DMS53 (cell line): ENCODE data around the gene LRIG2.
"Not testable (repeated sequence)": the region's sequence is repeated elsewhere in the genome, so short reads cannot be mapped to it uniquely, and the experiment has no call there.

ENCODE experiments used
- DNase-seq: peaks from one replicate; lab custom pipeline; 2025; lab: John Stamatoyannopoulos, UW

Gene LRIG2

DNA sequence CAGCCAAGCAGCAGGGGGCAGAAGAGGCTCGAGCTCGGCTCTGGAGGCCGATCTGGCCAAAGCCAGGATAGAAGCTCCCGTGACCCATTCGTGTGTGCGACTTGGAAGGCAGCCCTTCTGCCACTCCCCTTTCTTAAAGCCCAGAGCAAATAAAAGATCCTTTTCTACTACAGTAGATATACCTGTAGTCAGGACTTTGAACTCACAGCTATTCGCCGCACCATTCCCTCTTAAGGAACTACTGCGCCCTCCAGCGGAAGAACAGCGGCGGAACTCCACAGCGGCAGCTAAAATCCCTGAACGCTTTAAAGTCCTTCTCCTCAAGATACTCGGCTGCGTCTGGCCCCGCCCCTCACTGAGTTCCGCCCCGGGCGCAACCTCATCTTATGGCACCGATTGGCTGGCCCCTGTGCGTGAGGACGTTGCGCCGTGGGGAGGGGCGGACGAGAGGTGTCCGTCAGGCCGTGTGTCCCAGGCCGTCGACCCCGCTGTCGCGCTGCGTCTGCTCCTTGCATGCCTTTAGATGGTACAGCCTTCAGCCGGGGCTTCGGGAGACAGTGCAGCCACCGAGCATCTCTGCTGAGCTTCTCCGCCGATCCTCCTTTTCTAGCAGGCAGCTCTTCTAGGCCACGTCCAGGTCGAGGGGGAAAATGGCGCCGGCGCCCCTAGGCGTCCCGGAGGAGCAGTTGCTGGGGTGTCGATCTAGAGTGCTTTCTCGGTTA, at the start of gene LRIG2:
Gene LRIG2 (plus strand): TSS at position 442 of the 722 bp plus-strand sequence. CDS start 209 bp downstream, at position 651.
- DNase-seq: peak; percentile 98

DNA sequence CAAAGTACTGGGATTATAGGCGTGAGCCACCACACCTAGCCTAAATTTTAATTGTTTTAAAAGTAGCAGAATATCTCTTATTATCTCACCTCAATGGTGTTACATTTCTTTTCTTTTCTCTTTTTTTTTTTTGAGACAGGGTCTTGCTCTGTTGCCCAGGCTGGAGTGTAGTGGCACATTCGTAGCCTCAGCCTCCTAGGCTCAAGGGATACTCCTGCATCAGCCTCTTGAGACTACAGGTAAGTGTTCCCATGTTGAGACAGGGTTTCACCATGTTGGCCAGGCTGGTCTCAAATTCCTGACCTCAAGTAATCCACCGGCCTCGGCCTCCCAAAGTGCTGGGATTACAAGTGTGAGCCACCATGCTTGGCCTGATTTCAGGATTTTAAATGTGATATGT, 49.7 kb upstream of the LRIG2 start:
- not testable (repeated sequence) for DNase-seq

DNA sequence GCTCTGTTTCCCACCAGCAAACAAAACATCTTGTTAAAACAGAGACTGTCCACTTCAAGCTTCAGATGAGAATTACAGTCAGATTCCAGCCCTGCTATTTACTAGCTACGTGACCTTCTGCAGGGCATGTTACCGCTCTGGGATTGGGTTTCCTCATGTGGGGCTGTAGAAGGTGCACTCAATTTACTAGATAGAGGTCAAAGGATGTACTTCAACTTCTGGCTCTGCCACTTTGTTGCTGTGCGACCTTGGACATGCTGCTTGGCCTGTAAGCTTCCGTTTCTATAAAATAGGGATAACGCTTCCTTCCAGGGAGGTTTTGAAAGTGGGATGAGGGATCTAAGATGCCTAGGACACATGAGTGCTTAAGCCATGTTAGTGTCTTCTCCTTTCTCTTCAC, 46.0 kb upstream of the LRIG2 start:
- DNase-seq: no peak

DNA sequence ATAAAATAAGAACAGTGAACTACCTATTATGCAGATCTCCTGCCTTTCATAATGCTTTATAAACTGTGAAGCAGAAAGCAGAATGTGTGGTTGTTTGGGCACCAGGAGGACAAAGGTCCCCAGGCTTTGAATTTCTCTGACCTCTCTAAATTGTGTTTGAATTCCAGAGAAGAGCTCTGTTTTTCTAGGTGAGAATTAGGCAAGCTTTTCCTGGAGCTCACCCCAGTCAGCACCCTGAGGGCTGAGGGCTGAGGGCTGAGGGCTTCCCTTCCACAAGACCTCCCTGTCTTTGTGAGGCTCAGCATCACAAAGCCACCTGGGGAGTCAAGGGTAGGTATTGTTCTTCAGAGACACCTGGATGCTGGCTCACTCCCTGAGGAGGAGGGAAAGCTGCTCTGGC, 45.5 kb upstream of the LRIG2 start:
- no peak for DNase-seq

GRCh38 chr1:113029822-113030221, 43.2 kb upstream of the LRIG2 start:
- no peak for DNase-seq

GRCh38 chr1:113031171-113031933, 41.6 kb upstream of the LRIG2 start:
- no peak for DNase-seq

GRCh38 chr1:113035086-113035485, 37.9 kb upstream of the LRIG2 start:
- DNase-seq: no peak

DNA sequence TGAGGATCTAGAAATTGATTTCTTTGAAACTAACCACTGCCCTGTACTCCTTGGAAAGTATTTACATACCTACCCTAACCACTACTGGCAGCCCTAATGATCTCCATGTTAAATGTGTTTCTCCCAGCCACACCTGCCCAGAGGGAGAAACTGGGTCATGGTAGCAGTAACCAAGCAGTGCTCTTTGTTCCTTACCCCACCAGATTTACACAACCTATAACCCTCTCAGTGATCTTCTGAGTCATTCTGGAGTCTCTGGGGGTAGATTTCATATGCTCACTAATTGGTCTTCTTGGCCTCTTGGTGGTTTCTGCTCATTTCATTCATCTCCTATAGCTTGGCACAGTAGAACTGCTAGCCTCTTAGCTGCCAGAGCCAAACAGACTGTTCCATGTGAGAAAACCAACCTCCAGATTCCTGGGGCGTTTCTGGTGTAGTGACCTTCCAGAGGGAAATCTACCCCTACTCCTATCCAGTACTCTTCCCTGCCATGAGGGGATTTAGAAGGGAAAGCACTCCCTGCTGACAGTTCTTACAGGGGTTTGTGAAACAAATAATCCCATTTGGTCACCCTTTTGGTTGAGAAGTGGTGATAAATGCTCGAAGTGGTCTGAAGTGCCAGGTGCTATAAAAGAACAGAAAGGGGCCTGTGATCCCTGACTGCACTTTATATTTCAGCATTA, 36.2 kb upstream of the LRIG2 start:
- DNase-seq: no peak

GRCh38 chr1:113040041-113040440, 33.0 kb upstream of the LRIG2 start:
- no peak for DNase-seq

- no peak for DNase-seq
These were observed 32.1 kb upstream of the LRIG2 start for GRCh38 chr1:113040718-113041412.

- no peak for DNase-seq
These were observed 31.3 kb upstream of the LRIG2 start for GRCh38 chr1:113041569-113042284.

GRCh38 chr1:113042285-113043143, 30.5 kb upstream of the LRIG2 start:
- peak; percentile 75 for DNase-seq

GRCh38 chr1:113043144-113043488, 29.9 kb upstream of the LRIG2 start:
- not testable (repeated sequence) for DNase-seq

DNA sequence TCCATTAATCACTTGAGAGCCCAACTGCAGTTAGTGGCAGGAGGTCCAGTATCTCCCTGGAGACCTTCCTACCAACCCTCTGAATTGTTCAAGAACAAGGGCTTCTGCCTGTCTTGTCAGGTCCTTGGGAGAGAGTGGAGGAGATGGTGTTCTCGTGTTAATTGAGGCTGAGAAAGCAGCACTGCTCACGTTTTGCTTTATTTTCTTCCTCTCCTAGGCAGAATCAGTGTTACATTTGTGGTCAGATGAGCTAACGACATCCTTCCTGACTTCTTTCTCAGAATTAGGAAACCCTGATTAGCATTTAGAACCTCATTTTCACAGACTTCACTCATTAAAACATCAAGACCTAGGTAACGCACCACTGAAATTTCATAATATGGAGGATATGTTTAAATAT, 26.4 kb upstream of the LRIG2 start:
- DNase-seq: no peak

- DNase-seq: no peak
These were observed 24.9 kb upstream of the LRIG2 start for GRCh38 chr1:113048064-113048463.

- no peak for DNase-seq
These were observed 19.5 kb upstream of the LRIG2 start for GRCh38 chr1:113053344-113054126.

DNA sequence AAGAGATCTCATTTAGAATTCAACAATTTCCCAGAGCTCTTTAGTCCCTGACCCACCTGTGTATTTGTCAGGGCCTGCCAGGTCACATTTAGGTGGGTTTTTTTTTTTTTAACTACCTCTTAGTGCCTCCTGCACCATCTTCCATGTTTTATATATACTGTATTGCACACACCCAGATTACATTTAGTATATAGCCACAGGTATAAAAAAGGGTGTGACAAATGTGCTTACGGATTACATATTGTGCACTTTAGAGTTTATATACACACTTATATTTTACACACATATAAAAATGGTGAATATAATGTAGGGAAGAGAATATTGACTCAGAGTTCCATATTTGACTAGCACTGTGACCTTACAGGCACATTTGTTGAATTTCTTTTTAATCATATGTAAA, 17.4 kb upstream of the LRIG2 start:
- no peak for DNase-seq

DNA sequence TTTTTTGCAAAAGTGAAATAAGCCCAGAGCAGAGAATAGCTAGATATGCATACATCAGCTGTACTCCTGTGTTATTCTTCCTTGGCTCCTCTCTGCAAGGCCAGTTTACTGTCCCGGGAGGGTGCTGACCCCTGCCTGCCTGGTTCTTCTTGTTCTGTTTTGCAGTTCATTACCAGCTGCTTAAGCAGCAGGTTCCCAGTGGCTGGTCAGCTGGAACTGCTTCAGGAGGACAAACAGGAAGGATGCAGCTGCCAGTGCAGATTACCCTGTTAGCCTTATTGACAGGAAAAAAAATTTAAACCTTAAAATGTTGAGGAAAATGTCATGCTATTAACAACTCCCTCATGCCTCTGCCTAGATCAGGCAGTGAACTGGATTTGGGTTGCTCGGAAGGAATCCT, 16.0 kb upstream of the LRIG2 start:
- DNase-seq: peak; percentile 72

- no peak for DNase-seq
These were observed 13.9 kb upstream of the LRIG2 start for GRCh38 chr1:113058941-113059706.
